K562 (cell line): Measurements from ENCODE around the gene PIAS3. TPM values are rescaled to one million over a fixed set of nuclear protein-coding genes. Genes with fewer than 3 reads are reported as not detected.
A peak's percentile ranks its signal among the peaks of the same experiment; 100 is the strongest.

Experiments
- ATF1 ChIP-seq, 2 experiments: fragments of 450-650 bp in 1 of 2; IDR thresholded peaks; 2 replicates each; pipeline ENCODE4 v1.6.1; 2016; ENCODE audit warnings: missing compliant biosample characterization in 1 of 2, missing genetic modification characterization in 1 of 2
- ATF7 ChIP-seq: fragments of 450-650 bp; IDR thresholded peaks from 2 replicates; pipeline ENCODE4 v1.7.1; 2014; ENCODE audit warnings: mild to moderate bottlenecking, moderate library complexity
- CBX1 ChIP-seq: sonication (generic); IDR thresholded peaks from 2 replicates; pipeline ENCODE4 v1.6.1; 2016; ENCODE audit warnings: antibody characterized with exemption, low read depth, mild to moderate bottlenecking
- EP300 ChIP-seq: IDR thresholded peaks from 2 replicates; pipeline ENCODE4 v1.6.1; 2012; ENCODE audit warnings: low read length, improper control_type of control experiment
- HDAC1 ChIP-seq, 2 experiments: fragments of 450-650 bp; IDR thresholded peaks; 2 replicates each; pipeline ENCODE4 v1.6.1; 2016 to 2017; ENCODE audit warnings: inconsistent platforms in 1 of 2, mild to moderate bottlenecking in 1 of 2, moderate library complexity in 1 of 2
- HMG20A ChIP-seq: fragments of 450-650 bp; formaldehyde crosslinking; conservative IDR thresholded peaks from 2 replicates; pipeline ENCODE4 v1.4.0; 2020; ENCODE audit warnings: mild to moderate bottlenecking, mixed read lengths
- HMG20B ChIP-seq: fragments of 250-450 bp; sonication (Bioruptor Pico); IDR thresholded peaks from 2 replicates; pipeline ENCODE4 v1.5.0; 2021; ENCODE audit warnings: mild to moderate bottlenecking
- NFATC3 ChIP-seq: fragments of 450-650 bp; IDR thresholded peaks from 2 replicates; pipeline ENCODE4 v1.6.1; 2017; ENCODE audit warnings: mild to moderate bottlenecking
- NR3C1 ChIP-seq: sonication (generic); formaldehyde crosslinking; IDR thresholded peaks from 2 replicates; pipeline ENCODE4 v1.8.1; 2022; ENCODE audit warnings: missing genetic modification reagents
- NRF1 ChIP-seq, 2 experiments: fragments of 450-650 bp; IDR thresholded peaks in 1 of 2; conservative IDR thresholded peaks in 1 of 2; 2 replicates each; pipeline ENCODE4 v1.6.1; 2014; ENCODE audit warnings: mild to moderate bottlenecking in 2 of 2
- PML ChIP-seq: IDR thresholded peaks from 2 replicates; pipeline ENCODE4 v1.6.1; 2012; ENCODE audit warnings: low read length, inconsistent platforms
- POLR2AphosphoS2 ChIP-seq: IDR thresholded peaks from 2 replicates; pipeline ENCODE4 v1.6.1; 2012; ENCODE audit warnings: low read length, improper control_type of control experiment
- POU5F1 ChIP-seq: fragments of 150-350 bp; IDR thresholded peaks from 2 replicates; pipeline ENCODE4 v1.6.1; 2014; ENCODE audit warnings: borderline replicate concordance, low read length, low read depth, mild to moderate bottlenecking; ENCODE audit not compliant: partially characterized antibody
- SIRT6 ChIP-seq: IDR thresholded peaks from one replicate; pipeline ENCODE4 v1.6.1; 2012; ENCODE audit warnings: low read depth, mild to moderate bottlenecking, control low read depth, inconsistent platforms, low read length, moderate library complexity
- SUPT5H ChIP-seq: fragments of 450-650 bp; IDR thresholded peaks from 2 replicates; pipeline ENCODE4 v1.6.1; 2016
- TCFL5 ChIP-seq: fragments of 250-450 bp; sonication (Bioruptor Pico); conservative IDR thresholded peaks from 2 replicates; pipeline ENCODE4 v1.6.1; 2021; ENCODE audit warnings: mild to moderate bottlenecking, moderate library complexity, matching md5 sums
- TOE1 ChIP-seq, 2 experiments: fragments of 450-650 bp in 1 of 2; sonication (generic) in 1 of 2; formaldehyde crosslinking in 1 of 2; IDR thresholded peaks; 2 replicates each; pipeline versions ENCODE4 v1.7.1 to v1.8.0; 2016 to 2022; ENCODE audit warnings: borderline replicate concordance in 2 of 2, mild to moderate bottlenecking in 2 of 2, antibody characterized with exemption in 1 of 2, inconsistent platforms in 1 of 2, low read depth in 1 of 2, missing genetic modification reagents in 1 of 2, moderate library complexity in 1 of 2
- YY1 ChIP-seq, 3 experiments: IDR thresholded peaks; 2 replicates each; pipeline ENCODE4 v1.6.1; 2011; ENCODE audit warnings: low read length in 2 of 3, mild to moderate bottlenecking in 2 of 3, moderate library complexity in 2 of 3, borderline replicate concordance in 1 of 3, control low read depth in 1 of 3, low read depth in 1 of 3; ENCODE audit not compliant: insufficient read depth in 3 of 3, insufficient replicate concordance in 2 of 3, control insufficient read depth in 1 of 3, insufficient read length in 1 of 3; ENCODE audit errors: extremely low read depth in 1 of 3
- ZNF586 ChIP-seq: fragments of 450-650 bp; formaldehyde crosslinking; conservative IDR thresholded peaks from 2 replicates; pipeline ENCODE4 v1.4.0; 2020; ENCODE audit warnings: mild to moderate bottlenecking, moderate library complexity
- polyA plus RNA-seq, 8 experiments: library from polyadenylated mRNA; depleted of rRNA in 4 of 8; stranded (reverse) in 5 of 8; unstranded in 3 of 8; fragments of >200 nt; fragmentation: Nextera tagmentation in 2 of 8; fragmentation: Illumina TruSeq in 1 of 8; extraction: Ambion mirVana in 2 of 8; extraction: Trizol in 1 of 8; gene quantifications; 2 replicates each; pipeline versions ENCODE4 v1.2.1 to v1.2.3, GENCODE V29; 2011 to 2014; ENCODE audit warnings: inconsistent platforms in 1 of 8, missing spikeins in 1 of 8
- total RNA-seq, 7 experiments: library from RNA; depleted of rRNA in 6 of 7; stranded (reverse); fragments of >200 nt in 6 of 7; fragmentation: Illumina TruSeq in 2 of 7; extraction: Trizol in 2 of 7; gene quantifications; 2 replicates each; pipeline versions ENCODE4 v1.2.1 to v1.2.3, GENCODE V29; 2011 to 2021; ENCODE audit warnings: low replicate concordance in 1 of 7
- TF ChIP-seq, protein P1 (sequence below): fragments of 250-450 bp; sonication (Bioruptor Pico); IDR thresholded peaks from 2 replicates; pipeline ENCODE4 v1.6.1; 2021; ENCODE audit warnings: mild to moderate bottlenecking
- TF ChIP-seq, protein P2 (sequence below): fragments of 450-650 bp; formaldehyde crosslinking; IDR thresholded peaks from 2 replicates; pipeline ENCODE4 v1.4.0; 2020; ENCODE audit warnings: mild to moderate bottlenecking, moderate library complexity
- TF ChIP-seq, protein P3 (sequence below): sonication (generic); formaldehyde crosslinking; IDR thresholded peaks from 2 replicates; pipeline ENCODE4 v1.8.0; 2023; ENCODE audit warnings: mild to moderate bottlenecking, missing genetic modification reagents
- TF ChIP-seq, protein P4 (sequence below): fragments of 200-400 bp; formaldehyde crosslinking; IDR thresholded peaks from 2 replicates; pipeline ENCODE4 v1.6.1; 2017; ENCODE audit warnings: mild to moderate bottlenecking, low read depth, low read length, moderate library complexity

Gene PIAS3
- total and polyA plus RNA-seq, 9 of the 15 experiments (the other 6 are each of a cell fraction or from before 2014, with no cell fraction given), result 1.1 to 25.6 (median 7.9) TPM

DNA sequence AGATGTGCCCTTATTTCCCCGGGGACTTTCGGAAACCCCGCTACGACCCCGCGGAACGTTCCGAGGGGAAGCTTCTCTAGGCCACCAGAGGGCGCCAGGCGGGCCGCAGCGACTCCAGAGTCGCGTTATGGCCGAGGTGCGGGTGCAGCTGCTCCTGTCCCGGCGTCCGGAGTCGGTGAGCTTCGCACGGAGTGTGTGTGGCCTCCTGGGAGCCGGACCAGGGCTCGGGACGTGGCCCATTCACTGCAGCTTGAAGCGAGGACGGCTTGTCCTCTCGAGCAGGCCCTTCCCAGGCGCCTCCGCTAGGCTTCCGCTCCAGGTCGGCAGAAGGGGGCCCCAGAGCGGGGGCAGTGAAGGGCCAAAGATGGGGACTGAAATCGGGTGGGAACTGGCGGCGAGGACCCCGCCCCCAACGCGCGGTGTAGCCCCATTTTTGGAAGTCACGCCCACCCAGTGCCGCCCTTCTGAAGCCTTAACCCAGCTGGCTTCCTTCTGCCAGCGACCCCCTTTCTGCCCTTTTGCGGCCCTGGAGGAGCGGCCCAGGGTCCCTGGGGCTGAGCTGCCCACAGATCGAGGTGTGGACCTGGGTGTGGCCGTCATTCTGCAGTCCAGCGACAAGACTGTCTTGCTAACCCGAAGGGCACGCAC lies 13.2 kb downstream of the PIAS3 start, which contains the start of gene NUDT17 (continued):
- TF ChIP-seq TOE1 (IDR thresholded peaks at IDR 0.05; ENCODE audit: borderline replicate concordance) (peak; percentile 50; the same call in 1 of the 2 replicates), TOE1 (CRISPR knock-in tag; IDR thresholded peaks at IDR 0.05; ENCODE audit: borderline replicate concordance, low read depth) (no peak), HDAC1 (IDR thresholded peaks at IDR 0.05) (no peak; a peak in 1 of 4 replicates), TCFL5 (CRISPR knock-in tag) (no peak), HMG20A (CRISPR knock-in tag) (0 out of 2 replicates have a peak, but pooled peaks have one; percentile 11), NRF1 (conservative IDR thresholded peaks at IDR 0.05 in 1 of 2, IDR thresholded peaks at IDR 0.05 in 1 of 2) (peak; percentile 41 to 47; a peak in 3 of 4 replicates), SIRT6 (no peak), EP300 (no peak), NR3C1 (CRISPR knock-in tag) (no peak), SUPT5H (peak; percentile 65), NFATC3 (no peak), YY1 (IDR thresholded peaks at IDR 0.05; ENCODE audit: borderline replicate concordance in 1 of 3, control insufficient read depth in 1 of 3, extremely low read depth in 1 of 3, insufficient read depth in 3 of 3, insufficient read length in 1 of 3, insufficient replicate concordance in 2 of 3, low read depth in 1 of 3, low read length in 2 of 3) (peak; percentile 42 to 85 (median 81)), HMG20B (CRISPR knock-in tag) (0 out of 2 replicates have a peak, but pooled peaks have one; percentile 19), PML (no peak), CBX1 (no peak), ATF1 (CRISPR knock-in tag; IDR thresholded peaks at IDR 0.05) (no peak), ATF1 (tag; IDR thresholded peaks at IDR 0.05) (0 out of 2 replicates have a peak, but pooled peaks have one; percentile 41), POU5F1 (no peak), POLR2AphosphoS2 (no peak), ATF7 (peak; percentile 47; the same call in 1 of the 2 replicates), ZNF586 (no peak)
- TF ChIP-seq, protein P1, sequence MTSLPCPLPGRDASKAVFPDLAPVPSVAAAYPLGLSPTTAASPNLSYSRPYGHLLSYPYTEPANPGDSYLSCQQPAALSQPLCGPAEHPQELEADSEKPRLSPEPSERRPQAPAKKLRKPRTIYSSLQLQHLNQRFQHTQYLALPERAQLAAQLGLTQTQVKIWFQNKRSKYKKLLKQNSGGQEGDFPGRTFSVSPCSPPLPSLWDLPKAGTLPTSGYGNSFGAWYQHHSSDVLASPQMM (CRISPR knock-in tag), result no peak
- TF ChIP-seq, protein P2, sequence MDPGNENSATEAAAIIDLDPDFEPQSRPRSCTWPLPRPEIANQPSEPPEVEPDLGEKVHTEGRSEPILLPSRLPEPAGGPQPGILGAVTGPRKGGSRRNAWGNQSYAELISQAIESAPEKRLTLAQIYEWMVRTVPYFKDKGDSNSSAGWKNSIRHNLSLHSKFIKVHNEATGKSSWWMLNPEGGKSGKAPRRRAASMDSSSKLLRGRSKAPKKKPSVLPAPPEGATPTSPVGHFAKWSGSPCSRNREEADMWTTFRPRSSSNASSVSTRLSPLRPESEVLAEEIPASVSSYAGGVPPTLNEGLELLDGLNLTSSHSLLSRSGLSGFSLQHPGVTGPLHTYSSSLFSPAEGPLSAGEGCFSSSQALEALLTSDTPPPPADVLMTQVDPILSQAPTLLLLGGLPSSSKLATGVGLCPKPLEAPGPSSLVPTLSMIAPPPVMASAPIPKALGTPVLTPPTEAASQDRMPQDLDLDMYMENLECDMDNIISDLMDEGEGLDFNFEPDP (CRISPR knock-in tag), result no peak
- TF ChIP-seq, protein P3, sequence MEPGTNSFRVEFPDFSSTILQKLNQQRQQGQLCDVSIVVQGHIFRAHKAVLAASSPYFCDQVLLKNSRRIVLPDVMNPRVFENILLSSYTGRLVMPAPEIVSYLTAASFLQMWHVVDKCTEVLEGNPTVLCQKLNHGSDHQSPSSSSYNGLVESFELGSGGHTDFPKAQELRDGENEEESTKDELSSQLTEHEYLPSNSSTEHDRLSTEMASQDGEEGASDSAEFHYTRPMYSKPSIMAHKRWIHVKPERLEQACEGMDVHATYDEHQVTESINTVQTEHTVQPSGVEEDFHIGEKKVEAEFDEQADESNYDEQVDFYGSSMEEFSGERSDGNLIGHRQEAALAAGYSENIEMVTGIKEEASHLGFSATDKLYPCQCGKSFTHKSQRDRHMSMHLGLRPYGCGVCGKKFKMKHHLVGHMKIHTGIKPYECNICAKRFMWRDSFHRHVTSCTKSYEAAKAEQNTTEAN (CRISPR knock-in tag), result no peak
- TF ChIP-seq, protein P4, sequence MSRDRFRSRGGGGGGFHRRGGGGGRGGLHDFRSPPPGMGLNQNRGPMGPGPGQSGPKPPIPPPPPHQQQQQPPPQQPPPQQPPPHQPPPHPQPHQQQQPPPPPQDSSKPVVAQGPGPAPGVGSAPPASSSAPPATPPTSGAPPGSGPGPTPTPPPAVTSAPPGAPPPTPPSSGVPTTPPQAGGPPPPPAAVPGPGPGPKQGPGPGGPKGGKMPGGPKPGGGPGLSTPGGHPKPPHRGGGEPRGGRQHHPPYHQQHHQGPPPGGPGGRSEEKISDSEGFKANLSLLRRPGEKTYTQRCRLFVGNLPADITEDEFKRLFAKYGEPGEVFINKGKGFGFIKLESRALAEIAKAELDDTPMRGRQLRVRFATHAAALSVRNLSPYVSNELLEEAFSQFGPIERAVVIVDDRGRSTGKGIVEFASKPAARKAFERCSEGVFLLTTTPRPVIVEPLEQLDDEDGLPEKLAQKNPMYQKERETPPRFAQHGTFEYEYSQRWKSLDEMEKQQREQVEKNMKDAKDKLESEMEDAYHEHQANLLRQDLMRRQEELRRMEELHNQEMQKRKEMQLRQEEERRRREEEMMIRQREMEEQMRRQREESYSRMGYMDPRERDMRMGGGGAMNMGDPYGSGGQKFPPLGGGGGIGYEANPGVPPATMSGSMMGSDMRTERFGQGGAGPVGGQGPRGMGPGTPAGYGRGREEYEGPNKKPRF, result no peak
